ENCODE measurements around the gene HOXD4. TPM values are rescaled to one million over a fixed set of nuclear protein-coding genes. Genes with fewer than 3 reads are reported as not detected.

Gene HOXD4
- total RNA-seq, 4 donors from 2014 or later: 0.29 to 1.4 TPM; not detected in 2

DNA sequence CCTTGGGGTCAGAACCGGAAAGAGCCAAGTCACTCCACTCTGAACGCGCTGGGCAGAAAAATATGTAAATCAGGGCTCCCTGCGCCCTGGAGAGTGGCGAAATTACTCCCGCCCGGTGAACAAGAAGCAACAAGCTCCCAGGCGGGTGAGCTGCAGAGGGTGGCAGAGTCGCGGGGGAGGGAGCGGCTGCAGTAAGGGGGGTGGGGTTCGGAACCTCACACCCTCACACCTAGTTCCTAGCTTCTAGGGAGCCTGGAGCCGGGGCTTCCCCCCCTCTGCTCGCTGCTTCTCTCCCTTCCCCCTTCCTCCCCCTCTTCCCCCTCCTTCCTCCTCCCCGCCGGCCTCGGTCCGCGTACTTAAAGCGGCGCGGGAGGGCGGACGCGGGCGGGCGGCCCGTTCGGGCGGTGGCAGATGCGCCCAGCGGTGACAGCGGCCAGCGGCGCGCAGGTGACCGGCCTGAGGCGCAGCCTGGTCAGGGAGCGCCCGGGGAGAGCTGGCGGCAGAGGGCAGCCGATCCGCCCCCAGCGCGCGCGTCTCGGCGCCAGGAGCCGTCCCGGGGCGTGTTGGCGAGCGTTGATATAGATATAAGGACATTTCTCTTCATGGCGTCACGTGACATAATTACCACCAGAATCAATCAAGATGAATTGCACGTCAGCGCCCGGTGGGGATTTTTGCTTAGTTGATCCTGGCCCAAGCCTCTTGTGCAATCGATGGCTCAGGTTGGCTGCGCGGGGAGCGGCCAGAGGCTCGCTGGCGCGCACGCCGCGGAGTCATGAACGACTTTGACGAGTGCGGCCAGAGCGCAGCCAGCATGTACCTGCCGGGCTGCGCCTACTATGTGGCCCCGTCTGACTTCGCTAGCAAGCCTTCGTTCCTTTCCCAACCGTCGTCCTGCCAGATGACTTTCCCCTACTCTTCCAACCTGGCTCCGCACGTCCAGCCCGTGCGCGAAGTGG, 44.5 kb upstream of the HOXD4 start, which contains the start of gene HOXD11:
Gene HOXD11 (plus strand): TSS at position 700 of the 959 bp plus-strand sequence. CDS start 76 bp downstream, at position 776.
- intact Hi-C loops (cut with DNase I; ENCODE audit: low total_unique reads) (no loop called here), in situ Hi-C loops (cut with MboI; ENCODE audit: low sequenced_read_pairs in 4 of 4) (loop anchor here in 2 of 4 donors (25.0 kb wide), 1 partner anchor 705 kb away; no protein-coding TSS in a partner anchor)
- Histone ChIP-seq H3K9me3 (no peaks in the 10 kb centered on the region), H3K4me3 (peak within 1 kb of the TSS; percentile 34 to 52 (median 40)), H3K27me3 (peaks cover 92 to 96% (median 96%) of the 10 kb centered on the region in 3 donors), H3K4me1 (peaks cover 14 to 16% of the 10 kb centered on the region in 2 donors), H3K27ac (no peak within 1 kb of the TSS), H3K36me3 (no peaks in the 10 kb centered on the region)
- ATAC-seq (peak; percentile 37 to 51), DNase-seq (no peak)
- TF ChIP-seq POLR2A (IDR thresholded peaks at IDR 0.05): no peak
- TF ChIP-seq, protein P1, sequence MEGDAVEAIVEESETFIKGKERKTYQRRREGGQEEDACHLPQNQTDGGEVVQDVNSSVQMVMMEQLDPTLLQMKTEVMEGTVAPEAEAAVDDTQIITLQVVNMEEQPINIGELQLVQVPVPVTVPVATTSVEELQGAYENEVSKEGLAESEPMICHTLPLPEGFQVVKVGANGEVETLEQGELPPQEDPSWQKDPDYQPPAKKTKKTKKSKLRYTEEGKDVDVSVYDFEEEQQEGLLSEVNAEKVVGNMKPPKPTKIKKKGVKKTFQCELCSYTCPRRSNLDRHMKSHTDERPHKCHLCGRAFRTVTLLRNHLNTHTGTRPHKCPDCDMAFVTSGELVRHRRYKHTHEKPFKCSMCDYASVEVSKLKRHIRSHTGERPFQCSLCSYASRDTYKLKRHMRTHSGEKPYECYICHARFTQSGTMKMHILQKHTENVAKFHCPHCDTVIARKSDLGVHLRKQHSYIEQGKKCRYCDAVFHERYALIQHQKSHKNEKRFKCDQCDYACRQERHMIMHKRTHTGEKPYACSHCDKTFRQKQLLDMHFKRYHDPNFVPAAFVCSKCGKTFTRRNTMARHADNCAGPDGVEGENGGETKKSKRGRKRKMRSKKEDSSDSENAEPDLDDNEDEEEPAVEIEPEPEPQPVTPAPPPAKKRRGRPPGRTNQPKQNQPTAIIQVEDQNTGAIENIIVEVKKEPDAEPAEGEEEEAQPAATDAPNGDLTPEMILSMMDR (IDR thresholded peaks at IDR 0.05 in 4 of 5, conservative IDR thresholded peaks at IDR 0.05 in 1 of 5): no peak

DNA sequence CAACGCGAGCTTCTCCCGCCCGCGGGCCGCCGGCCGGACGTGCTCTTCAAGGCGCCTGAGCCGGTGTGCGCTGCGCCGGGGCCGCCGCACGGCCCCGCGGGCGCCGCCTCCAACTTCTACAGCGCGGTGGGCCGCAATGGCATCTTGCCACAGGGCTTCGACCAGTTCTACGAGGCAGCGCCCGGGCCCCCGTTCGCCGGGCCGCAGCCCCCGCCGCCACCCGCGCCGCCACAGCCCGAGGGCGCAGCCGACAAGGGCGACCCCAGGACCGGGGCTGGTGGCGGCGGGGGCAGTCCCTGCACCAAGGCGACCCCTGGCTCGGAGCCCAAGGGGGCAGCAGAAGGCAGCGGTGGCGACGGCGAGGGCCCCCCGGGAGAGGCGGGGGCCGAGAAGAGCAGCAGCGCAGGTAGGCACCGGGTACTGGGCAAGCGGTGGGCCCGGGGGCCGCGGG, 43.6 kb upstream of the HOXD4 start:
- in situ Hi-C loops (cut with MboI; ENCODE audit: low sequenced_read_pairs in 4 of 4): loop anchor here in 2 of 4 donors (25.0 kb wide), 1 partner anchor 705 kb away; no protein-coding TSS in a partner anchor
- H3K27me3 ChIP-seq: peaks cover 92 to 96% (median 96%) of the 10 kb centered on the region in 3 donors

DNA sequence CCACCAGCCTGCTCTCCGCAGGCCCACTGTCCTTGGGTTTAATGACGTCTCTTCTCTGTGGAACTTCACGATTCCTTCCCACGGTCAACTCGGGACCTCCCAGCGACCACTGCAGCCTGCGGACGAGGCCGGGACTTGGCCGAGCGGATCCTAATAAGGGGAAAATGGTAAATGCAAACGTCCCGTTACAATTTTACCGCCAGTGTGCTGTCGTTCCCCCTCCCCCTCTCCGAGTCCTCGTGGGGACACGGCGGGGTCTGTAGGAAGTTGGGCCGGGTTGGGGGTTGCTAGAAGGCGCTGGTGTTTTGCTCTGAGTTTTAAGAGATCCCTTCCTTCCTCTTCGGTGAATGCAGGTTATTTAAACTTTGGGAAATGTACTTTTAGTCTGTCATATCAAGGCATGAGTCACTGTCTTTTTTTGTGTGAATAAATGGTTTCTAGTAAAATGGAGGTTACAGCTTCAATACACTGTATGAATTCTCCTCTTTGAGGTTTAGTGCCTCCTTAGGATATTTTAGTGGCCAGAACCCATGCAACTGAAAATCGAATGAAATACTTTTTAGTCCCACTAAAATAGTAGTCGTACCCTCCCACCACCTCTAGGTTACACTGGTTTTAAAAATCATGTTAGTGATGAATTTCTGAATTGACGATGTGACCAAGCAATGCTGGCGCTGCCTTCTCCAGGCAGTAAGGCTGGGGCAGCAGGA, 42.0 kb upstream of the HOXD4 start:
- in situ Hi-C loops (cut with MboI; ENCODE audit: low sequenced_read_pairs in 4 of 4): loop anchor here in 2 of 4 donors (25.0 kb wide), 1 partner anchor 703 kb away; no protein-coding TSS in a partner anchor
- DNase-seq (no peak), ATAC-seq (no peak)
- TF ChIP-seq POLR2A (IDR thresholded peaks at IDR 0.05): no peak
- TF ChIP-seq, protein P1 (IDR thresholded peaks at IDR 0.05 in 4 of 5, conservative IDR thresholded peaks at IDR 0.05 in 1 of 5): no peak
- intact Hi-C loops (cut with DNase I; ENCODE audit: low total_unique reads): no loop called here
- Histone ChIP-seq H3K27ac (no peak overlapping the region), H3K27me3 (peaks cover 93 to 96% (median 96%) of the 10 kb centered on the region in 3 donors), H3K4me1 (peaks cover 9 to 12% of the 10 kb centered on the region in 2 donors), H3K36me3 (no peaks in the 10 kb centered on the region), H3K9me3 (no peaks in the 10 kb centered on the region), H3K4me3 (no peak overlapping the region)

More for the DNA sequence above, 43.6 kb upstream of the HOXD4 start:
- no peak for DNase-seq
- no peak for ATAC-seq
- peaks cover 14 to 16% of the 10 kb centered on the region in 2 donors for H3K4me1 ChIP-seq
- intact Hi-C loops (cut with DNase I; ENCODE audit: low total_unique reads): no loop called here
- no peaks in the 10 kb centered on the region for H3K36me3 ChIP-seq
- H3K4me3 ChIP-seq: peak overlapping the region in 1 of 4 donors; percentile 24
- TF ChIP-seq POLR2A (IDR thresholded peaks at IDR 0.05): no peak
- TF ChIP-seq, protein P1 (IDR thresholded peaks at IDR 0.05 in 4 of 5, conservative IDR thresholded peaks at IDR 0.05 in 1 of 5): no peak
- no peak overlapping the region for H3K27ac ChIP-seq
- no peaks in the 10 kb centered on the region for H3K9me3 ChIP-seq

DNA sequence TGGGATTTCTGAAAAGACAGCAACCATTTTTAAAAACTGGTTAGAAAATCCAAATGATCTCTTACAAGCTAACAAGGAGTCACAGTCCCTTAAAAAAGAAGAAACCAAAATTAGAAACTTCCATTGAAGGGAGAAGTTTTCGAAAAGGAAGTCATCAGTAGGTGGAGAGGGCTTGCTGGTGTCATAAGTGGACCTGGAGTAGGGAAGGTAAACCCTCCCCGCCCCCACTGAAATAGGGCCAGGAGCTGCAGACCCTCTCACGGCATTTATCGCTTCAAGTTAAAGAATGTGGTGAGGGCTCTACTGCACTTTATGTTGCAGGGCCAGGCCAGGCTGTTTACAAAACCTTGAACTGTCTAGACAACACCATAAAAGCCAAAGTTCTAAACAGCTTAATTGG, 41.4 kb upstream of the HOXD4 start:
- no peak overlapping the region for H3K27ac ChIP-seq
- in situ Hi-C loops (cut with MboI; ENCODE audit: low sequenced_read_pairs in 4 of 4): loop anchor here in 2 of 4 donors (25.0 kb wide), 1 partner anchor 702 kb away; no protein-coding TSS in a partner anchor
- no peak for ATAC-seq
- intact Hi-C loops (cut with DNase I; ENCODE audit: low total_unique reads): loop anchor here (5.0 kb wide), 1 partner anchor 33 kb away; no protein-coding TSS in a partner anchor
- H3K9me3 ChIP-seq: no peaks in the 10 kb centered on the region
- peaks cover 6 to 10% of the 10 kb centered on the region in 2 donors for H3K4me1 ChIP-seq
- no peaks in the 10 kb centered on the region for H3K36me3 ChIP-seq
- H3K27me3 ChIP-seq: peaks cover 93 to 96% (median 96%) of the 10 kb centered on the region in 3 donors
- no peak for DNase-seq
- TF ChIP-seq, protein P1 (IDR thresholded peaks at IDR 0.05 in 4 of 5, conservative IDR thresholded peaks at IDR 0.05 in 1 of 5): no peak
- TF ChIP-seq POLR2A (IDR thresholded peaks at IDR 0.05): no peak
- H3K4me3 ChIP-seq: no peak overlapping the region
